Measurements from ENCODE around the gene AUTS2. TPM values are rescaled to one million over a fixed set of nuclear protein-coding genes. Genes with fewer than 3 reads are reported as not detected.

AUTS2 gene
- total and polyA plus RNA-seq, 2 of the 8 experiments (the other 6 are each of a cell fraction or from before 2014, with no cell fraction given), result 25.9 to 101 TPM

DNA sequence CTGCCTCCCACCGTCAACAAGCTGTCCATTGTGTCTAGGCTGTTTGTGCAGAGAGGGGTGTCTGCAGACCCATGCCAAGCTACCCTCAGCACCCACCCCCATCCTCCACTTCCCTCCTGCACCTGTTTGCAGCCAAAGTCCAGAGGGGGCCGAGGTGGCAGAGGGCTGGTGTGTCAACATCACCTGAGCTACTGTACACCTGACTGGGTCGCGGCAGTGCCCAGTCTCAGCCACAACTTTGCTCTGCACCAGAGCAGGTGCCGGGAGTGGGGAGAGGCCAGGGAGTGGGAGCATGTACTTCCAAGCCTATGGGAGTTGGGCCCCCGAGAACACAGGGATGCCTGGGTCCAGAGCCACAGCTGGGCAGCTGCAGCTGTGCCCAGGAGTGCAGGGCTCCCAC lies 93.1 kb downstream of the AUTS2 start (continued):
- TF ChIP-seq, protein P1, sequence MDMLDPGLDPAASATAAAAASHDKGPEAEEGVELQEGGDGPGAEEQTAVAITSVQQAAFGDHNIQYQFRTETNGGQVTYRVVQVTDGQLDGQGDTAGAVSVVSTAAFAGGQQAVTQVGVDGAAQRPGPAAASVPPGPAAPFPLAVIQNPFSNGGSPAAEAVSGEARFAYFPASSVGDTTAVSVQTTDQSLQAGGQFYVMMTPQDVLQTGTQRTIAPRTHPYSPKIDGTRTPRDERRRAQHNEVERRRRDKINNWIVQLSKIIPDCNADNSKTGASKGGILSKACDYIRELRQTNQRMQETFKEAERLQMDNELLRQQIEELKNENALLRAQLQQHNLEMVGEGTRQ (IDR thresholded peaks at IDR 0.05; ENCODE audit: low read length), result no peak
- TF ChIP-seq POLR2A (IDR thresholded peaks at IDR 0.05; ENCODE audit: control extremely low read depth in 1 of 2, low read depth in 2 of 2, low read length in 2 of 2), result no peak
- no peak for TF ChIP-seq CBX5 (IDR thresholded peaks at IDR 0.05; ENCODE audit: low read depth, low read length)
- no peak for TF ChIP-seq HDAC6 (IDR thresholded peaks at IDR 0.05; ENCODE audit: low read depth, low read length)
- TF ChIP-seq JUND (IDR thresholded peaks at IDR 0.05; ENCODE audit: low read length), result no peak
- TF ChIP-seq, protein P2, sequence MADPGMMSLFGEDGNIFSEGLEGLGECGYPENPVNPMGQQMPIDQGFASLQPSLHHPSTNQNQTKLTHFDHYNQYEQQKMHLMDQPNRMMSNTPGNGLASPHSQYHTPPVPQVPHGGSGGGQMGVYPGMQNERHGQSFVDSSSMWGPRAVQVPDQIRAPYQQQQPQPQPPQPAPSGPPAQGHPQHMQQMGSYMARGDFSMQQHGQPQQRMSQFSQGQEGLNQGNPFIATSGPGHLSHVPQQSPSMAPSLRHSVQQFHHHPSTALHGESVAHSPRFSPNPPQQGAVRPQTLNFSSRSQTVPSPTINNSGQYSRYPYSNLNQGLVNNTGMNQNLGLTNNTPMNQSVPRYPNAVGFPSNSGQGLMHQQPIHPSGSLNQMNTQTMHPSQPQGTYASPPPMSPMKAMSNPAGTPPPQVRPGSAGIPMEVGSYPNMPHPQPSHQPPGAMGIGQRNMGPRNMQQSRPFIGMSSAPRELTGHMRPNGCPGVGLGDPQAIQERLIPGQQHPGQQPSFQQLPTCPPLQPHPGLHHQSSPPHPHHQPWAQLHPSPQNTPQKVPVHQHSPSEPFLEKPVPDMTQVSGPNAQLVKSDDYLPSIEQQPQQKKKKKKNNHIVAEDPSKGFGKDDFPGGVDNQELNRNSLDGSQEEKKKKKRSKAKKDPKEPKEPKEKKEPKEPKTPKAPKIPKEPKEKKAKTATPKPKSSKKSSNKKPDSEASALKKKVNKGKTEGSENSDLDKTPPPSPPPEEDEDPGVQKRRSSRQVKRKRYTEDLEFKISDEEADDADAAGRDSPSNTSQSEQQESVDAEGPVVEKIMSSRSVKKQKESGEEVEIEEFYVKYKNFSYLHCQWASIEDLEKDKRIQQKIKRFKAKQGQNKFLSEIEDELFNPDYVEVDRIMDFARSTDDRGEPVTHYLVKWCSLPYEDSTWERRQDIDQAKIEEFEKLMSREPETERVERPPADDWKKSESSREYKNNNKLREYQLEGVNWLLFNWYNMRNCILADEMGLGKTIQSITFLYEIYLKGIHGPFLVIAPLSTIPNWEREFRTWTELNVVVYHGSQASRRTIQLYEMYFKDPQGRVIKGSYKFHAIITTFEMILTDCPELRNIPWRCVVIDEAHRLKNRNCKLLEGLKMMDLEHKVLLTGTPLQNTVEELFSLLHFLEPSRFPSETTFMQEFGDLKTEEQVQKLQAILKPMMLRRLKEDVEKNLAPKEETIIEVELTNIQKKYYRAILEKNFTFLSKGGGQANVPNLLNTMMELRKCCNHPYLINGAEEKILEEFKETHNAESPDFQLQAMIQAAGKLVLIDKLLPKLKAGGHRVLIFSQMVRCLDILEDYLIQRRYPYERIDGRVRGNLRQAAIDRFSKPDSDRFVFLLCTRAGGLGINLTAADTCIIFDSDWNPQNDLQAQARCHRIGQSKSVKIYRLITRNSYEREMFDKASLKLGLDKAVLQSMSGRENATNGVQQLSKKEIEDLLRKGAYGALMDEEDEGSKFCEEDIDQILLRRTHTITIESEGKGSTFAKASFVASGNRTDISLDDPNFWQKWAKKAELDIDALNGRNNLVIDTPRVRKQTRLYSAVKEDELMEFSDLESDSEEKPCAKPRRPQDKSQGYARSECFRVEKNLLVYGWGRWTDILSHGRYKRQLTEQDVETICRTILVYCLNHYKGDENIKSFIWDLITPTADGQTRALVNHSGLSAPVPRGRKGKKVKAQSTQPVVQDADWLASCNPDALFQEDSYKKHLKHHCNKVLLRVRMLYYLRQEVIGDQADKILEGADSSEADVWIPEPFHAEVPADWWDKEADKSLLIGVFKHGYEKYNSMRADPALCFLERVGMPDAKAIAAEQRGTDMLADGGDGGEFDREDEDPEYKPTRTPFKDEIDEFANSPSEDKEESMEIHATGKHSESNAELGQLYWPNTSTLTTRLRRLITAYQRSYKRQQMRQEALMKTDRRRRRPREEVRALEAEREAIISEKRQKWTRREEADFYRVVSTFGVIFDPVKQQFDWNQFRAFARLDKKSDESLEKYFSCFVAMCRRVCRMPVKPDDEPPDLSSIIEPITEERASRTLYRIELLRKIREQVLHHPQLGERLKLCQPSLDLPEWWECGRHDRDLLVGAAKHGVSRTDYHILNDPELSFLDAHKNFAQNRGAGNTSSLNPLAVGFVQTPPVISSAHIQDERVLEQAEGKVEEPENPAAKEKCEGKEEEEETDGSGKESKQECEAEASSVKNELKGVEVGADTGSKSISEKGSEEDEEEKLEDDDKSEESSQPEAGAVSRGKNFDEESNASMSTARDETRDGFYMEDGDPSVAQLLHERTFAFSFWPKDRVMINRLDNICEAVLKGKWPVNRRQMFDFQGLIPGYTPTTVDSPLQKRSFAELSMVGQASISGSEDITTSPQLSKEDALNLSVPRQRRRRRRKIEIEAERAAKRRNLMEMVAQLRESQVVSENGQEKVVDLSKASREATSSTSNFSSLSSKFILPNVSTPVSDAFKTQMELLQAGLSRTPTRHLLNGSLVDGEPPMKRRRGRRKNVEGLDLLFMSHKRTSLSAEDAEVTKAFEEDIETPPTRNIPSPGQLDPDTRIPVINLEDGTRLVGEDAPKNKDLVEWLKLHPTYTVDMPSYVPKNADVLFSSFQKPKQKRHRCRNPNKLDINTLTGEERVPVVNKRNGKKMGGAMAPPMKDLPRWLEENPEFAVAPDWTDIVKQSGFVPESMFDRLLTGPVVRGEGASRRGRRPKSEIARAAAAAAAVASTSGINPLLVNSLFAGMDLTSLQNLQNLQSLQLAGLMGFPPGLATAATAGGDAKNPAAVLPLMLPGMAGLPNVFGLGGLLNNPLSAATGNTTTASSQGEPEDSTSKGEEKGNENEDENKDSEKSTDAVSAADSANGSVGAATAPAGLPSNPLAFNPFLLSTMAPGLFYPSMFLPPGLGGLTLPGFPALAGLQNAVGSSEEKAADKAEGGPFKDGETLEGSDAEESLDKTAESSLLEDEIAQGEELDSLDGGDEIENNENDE (IDR thresholded peaks at IDR 0.05; ENCODE audit: insufficient replicate concordance, low read length), result no peak
- no peak for TF ChIP-seq SAP30 (IDR thresholded peaks at IDR 0.05; ENCODE audit: insufficient read depth, insufficient replicate concordance, low read length)
